Retina (tissue), 1 donor: ENCODE measurements around the gene CCDC92B.
"Not testable (repeated sequence)": the region's sequence is repeated elsewhere in the genome, so short reads cannot be mapped to it uniquely, and the experiment has no call there.

ENCODE experiments used
- DNase-seq: peaks from one replicate; pipeline ENCODE4 v3.0.0-alpha.2; 2016

The CCDC92B gene

GRCh38 chr17:2749058-2749783 lies at the start of gene CCDC92B:
Gene CCDC92B (minus strand): TSS chr17:2749652. CDS start chr17:2735145, 14,507 bp downstream.
- peak; percentile 36 for DNase-seq

DNA sequence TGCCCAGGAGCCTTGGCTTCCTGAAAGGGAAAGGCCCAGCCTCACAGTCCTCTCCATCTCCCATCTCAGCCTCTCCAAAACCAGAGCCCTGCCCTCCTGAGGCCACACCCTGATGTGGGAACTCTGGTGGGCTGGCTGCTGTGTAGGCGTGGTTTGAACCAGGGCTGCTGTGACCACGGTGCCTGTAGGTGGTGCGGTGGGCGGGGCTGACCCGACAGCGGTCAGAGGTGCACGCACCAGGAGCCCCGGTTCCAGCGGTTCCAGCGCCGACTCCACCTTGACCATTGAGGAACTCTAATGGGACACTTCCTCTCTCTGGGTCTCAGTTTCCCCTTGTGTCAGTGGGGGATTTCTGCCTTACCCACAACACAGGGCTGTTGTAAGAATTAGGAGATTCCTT lies 49.2 kb upstream of the CCDC92B start:
- no peak for DNase-seq

DNA sequence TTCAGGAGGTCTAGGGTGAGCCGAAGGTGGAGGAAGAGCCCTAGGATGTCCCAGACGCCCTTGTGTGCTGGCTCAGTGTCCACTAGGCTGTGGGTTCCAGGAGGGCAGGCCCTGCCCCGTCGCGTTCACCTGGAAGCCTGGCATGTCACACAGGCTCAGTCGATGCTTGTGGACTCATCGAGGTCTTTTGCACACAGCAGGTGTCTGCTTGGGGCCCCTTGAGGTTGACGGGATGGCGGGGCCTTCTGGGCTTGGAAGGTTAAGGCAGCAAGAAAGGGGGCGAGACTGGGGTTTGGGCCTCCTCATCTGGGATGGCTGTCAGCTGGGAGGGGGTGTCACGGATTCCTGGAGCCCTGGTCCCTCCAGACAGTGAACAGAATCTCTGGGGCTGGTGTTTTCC lies 48.7 kb upstream of the CCDC92B start:
- no peak for DNase-seq

DNA sequence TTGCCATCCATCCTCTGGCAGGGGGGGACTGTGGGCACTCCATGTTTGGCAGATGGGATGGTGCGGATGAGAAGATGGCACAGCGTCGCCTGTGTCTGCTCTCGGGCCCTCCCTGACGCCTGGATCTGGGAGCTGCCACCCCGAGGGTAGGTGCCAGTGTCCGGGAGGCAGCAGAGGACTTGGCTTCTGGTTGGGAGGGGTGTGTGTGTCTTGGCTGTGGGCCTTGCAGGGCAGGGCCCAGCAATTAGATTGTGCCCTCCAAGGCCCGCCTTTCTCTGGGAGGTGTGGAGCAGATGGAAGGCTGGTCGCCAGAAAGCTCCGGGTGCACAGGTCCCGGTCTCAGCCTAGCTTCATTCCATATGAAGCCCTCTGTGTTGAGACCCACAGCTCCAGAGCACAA lies 48.2 kb upstream of the CCDC92B start:
- no peak for DNase-seq

- no peak for DNase-seq
Measured at GRCh38 chr17:2797226-2797625, 47.8 kb upstream of the CCDC92B start.

- DNase-seq: no peak
Measured at GRCh38 chr17:2796164-2797125, 47.0 kb upstream of the CCDC92B start, which contains the start of gene RAP1GAP2. Gene RAP1GAP2 (plus strand): TSS chr17:2796438. CDS start chr17:2796528, 90 bp downstream.

DNA sequence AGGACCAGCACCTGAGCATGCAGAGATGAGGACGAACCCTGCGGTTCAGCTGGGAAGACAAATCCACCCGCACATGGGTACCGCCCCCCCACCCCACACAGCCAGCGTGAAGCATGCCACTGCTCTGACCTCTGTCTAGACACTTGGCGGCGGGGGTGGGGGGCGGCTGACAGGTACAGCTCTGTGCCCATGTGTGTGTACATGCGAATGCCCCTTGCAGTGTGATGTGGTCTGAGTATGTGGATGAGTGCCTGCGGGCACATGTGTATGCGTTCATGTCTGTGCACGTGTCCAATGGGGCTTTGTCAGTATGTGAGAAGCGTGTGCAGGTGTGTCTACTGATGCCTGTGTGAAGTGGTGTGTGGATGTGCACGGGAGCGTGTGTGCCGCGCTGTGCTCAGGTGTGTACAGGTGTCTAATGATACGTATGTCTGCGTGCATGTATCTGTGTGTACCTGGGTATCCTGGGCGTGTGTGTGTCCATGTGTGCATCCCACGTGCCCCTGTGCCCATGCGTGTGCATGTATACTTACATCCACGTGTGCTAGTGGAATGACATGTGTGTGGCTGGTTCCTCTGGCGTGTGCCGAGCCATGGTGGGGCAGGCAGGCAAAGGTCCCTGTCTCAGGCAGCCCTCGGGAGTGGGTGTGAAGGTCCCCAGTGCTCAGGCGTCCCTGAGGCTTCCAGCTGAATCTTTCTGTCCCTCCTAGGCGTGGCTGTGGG lies 46.1 kb upstream of the CCDC92B start:
- no peak for DNase-seq

- DNase-seq: no peak
Measured at GRCh38 chr17:2794111-2794803, 44.8 kb upstream of the CCDC92B start.

GRCh38 chr17:2792366-2793169 lies 43.1 kb upstream of the CCDC92B start:
- DNase-seq: no peak

- DNase-seq: no peak
Measured at GRCh38 chr17:2789700-2790099, 40.2 kb upstream of the CCDC92B start.

GRCh38 chr17:2786176-2786881 lies 36.9 kb upstream of the CCDC92B start:
- peak; percentile 96 for DNase-seq

- not testable (repeated sequence) for DNase-seq
Measured at GRCh38 chr17:2785376-2785775, 35.9 kb upstream of the CCDC92B start.

DNA sequence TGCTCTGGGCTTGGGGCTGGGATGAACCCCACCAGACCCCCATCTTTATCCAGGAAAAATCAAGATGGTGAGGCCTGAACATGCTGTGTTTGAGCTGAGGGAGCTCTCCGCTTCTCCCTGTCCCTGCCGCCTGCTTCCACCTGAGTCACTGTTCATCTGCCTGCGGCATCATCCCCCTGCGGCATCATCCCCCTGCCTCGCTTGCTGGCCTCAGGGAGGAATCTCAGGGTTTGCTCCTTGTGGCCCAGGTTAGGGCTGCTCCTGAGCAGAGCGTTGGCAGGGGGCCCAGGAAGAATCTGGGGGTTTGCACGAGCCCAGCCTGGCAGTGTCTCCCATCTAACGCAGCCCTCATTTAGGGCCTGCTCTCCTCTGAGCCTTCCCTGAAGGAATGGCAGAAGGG lies 35.4 kb upstream of the CCDC92B start:
- DNase-seq: no peak

- no peak for DNase-seq
Measured at GRCh38 chr17:2783310-2784030, 34.0 kb upstream of the CCDC92B start.

DNA sequence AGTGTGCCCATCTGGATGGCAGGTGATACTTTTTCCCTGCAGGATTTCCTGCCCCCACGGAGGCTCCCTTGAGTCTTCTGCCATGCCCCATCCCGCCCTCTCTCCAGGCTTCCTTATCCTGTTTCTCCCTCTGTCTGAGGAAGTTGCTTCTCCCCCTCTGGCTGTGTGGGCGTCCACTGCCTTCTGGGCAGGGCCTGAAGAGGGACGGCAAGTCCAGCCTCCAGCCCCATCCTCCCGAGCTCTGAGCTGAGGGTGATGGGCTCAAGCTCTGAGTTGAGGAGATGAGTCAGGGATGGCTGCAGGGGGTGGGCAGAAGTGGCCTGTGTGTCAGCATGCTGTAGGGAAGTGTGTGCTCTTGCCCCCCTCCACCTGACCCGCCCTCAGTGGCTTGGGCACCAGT lies 32.6 kb upstream of the CCDC92B start:
- DNase-seq: no peak

DNA sequence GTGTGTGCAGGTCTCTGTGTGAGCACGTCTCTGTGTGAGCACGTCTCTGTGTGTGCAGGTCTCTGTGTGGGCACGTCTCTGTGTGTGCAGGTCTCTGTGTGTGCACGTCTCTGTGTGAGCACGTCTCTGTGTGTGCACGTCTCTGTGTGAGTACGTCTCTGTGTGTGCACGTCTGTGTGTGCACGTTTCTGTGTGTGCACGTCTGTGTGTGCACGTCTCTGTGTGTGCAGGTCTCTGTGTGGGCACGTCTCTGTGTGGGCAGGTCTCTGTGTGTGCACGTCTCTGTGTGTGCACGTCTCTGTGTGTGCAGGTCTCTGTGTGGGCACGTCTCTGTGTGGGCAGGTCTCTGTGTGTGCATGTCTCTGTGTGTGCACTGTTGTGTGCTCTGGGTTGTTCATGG lies 32.1 kb upstream of the CCDC92B start:
- not testable (repeated sequence) for DNase-seq

GRCh38 chr17:2780931-2781454 lies 31.5 kb upstream of the CCDC92B start:
- DNase-seq: no peak

DNA sequence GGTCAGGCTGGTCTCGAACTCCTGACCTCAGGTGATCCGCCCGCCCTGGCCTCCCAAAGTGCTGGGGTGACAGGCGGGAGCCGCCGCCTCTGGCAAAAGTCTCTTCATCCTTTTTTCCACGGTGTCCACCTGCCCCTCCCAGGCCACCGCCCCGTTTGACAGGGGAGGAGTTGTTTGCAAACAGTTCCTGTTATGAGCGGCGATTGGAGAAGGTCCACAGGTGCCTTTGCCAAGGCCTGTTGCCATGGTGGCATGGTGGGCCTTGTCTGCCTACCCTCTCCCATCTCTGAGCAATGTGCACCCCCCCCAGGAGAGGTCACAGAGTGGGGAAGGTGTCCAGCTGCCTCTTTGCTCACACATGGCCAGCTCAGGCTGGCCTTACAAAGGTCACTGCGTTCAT lies 30.8 kb upstream of the CCDC92B start:
- no peak for DNase-seq

- DNase-seq: no peak
Measured at GRCh38 chr17:2779545-2779944, 30.1 kb upstream of the CCDC92B start.

DNA sequence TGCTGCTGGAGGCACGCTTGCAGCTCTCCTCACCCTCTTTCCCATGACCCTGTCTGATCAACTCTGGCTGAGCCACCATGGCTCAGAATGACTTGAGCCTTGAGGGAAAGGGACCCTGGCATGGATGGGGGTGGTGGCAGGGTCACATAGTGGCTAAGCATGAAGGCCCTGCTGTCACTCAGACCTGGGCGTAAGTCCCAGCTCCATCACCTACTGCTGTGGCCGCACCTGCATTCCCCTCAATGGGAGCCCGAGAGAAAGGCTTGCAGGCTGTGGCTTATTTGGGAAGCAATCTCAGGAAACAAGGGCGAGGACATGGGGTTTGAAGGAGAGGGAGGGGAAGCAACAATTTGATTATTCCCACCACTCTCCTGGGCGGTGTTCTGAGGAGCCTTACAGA lies 29.0 kb upstream of the CCDC92B start:
- no peak for DNase-seq
